ENCODE measurements around the gene TBC1D22A. TPM values are rescaled to one million over a fixed set of nuclear protein-coding genes. Genes with fewer than 3 reads are reported as not detected.

The TBC1D22A gene
- total RNA-seq, 1 experiment from 2014 or later: 27.6 TPM

- TF ChIP-seq CTCF (IDR thresholded peaks at IDR 0.05; ENCODE audit: unreplicated experiment): no peak
- no peak overlapping the region for H3K4me3 Mint-ChIP-seq (ENCODE audit: low read depth, unreplicated experiment)
- H3K4me1 Mint-ChIP-seq (ENCODE audit: low read depth, unreplicated experiment): peaks cover 19% of the 10 kb centered on the region
- H3K9me3 Mint-ChIP-seq (ENCODE audit: low read depth, unreplicated experiment): peaks cover 11% of the 10 kb centered on the region
- no TSS peak for BruUV-seq (replicated peaks)
- H3K36me3 Mint-ChIP-seq (ENCODE audit: insufficient read depth, unreplicated experiment): peaks cover 15% of the 10 kb centered on the region
- no peak for DNase-seq
- CTCF ChIA-PET: no interaction called here
- H3K27ac Mint-ChIP-seq (ENCODE audit: unreplicated experiment): no peak overlapping the region
- intact Hi-C loops (cut with micrococcal nuclease; ENCODE audit: unreplicated experiment): no loop called here
- no peaks in the 10 kb centered on the region for H3K27me3 Mint-ChIP-seq (ENCODE audit: unreplicated experiment)
Measured at GRCh38 chr22:47095395-47096122, 333.1 kb downstream of the TBC1D22A start.

GRCh38 chr22:47098121-47098520, 335.7 kb downstream of the TBC1D22A start:
- intact Hi-C loops (cut with micrococcal nuclease; ENCODE audit: unreplicated experiment): no loop called here
- no peak for TF ChIP-seq CTCF (IDR thresholded peaks at IDR 0.05; ENCODE audit: unreplicated experiment)
- DNase-seq: no peak
- no peak overlapping the region for H3K27ac Mint-ChIP-seq (ENCODE audit: unreplicated experiment)
- no peak overlapping the region for H3K4me3 Mint-ChIP-seq (ENCODE audit: low read depth, unreplicated experiment)
- BruUV-seq (replicated peaks): no TSS peak
- H3K9me3 Mint-ChIP-seq (ENCODE audit: low read depth, unreplicated experiment): peaks cover 7% of the 10 kb centered on the region
- H3K36me3 Mint-ChIP-seq (ENCODE audit: insufficient read depth, unreplicated experiment): peaks cover 4% of the 10 kb centered on the region
- H3K4me1 Mint-ChIP-seq (ENCODE audit: low read depth, unreplicated experiment): no peaks in the 10 kb centered on the region
- CTCF ChIA-PET: no interaction called here
- no peaks in the 10 kb centered on the region for H3K27me3 Mint-ChIP-seq (ENCODE audit: unreplicated experiment)

GRCh38 chr22:47098554-47098953, 336.1 kb downstream of the TBC1D22A start:
- Mint-ChIP-seq H3K4me3 (ENCODE audit: low read depth, unreplicated experiment) (no peak overlapping the region), H3K9me3 (ENCODE audit: low read depth, unreplicated experiment) (peaks cover 7% of the 10 kb centered on the region), H3K36me3 (ENCODE audit: insufficient read depth, unreplicated experiment) (peaks cover 4% of the 10 kb centered on the region), H3K27ac (ENCODE audit: unreplicated experiment) (no peak overlapping the region), H3K27me3 (ENCODE audit: unreplicated experiment) (no peaks in the 10 kb centered on the region), H3K4me1 (ENCODE audit: low read depth, unreplicated experiment) (no peaks in the 10 kb centered on the region)
- TF ChIP-seq CTCF (IDR thresholded peaks at IDR 0.05; ENCODE audit: unreplicated experiment): no peak
- intact Hi-C loops (cut with micrococcal nuclease; ENCODE audit: unreplicated experiment): no loop called here
- no TSS peak for BruUV-seq (replicated peaks)
- DNase-seq: no peak
- CTCF ChIA-PET: no interaction called here

- peaks cover 4% of the 10 kb centered on the region for H3K36me3 Mint-ChIP-seq (ENCODE audit: insufficient read depth, unreplicated experiment)
- DNase-seq: no peak
- BruUV-seq (replicated peaks): no TSS peak
- no peak overlapping the region for H3K27ac Mint-ChIP-seq (ENCODE audit: unreplicated experiment)
- no peaks in the 10 kb centered on the region for H3K27me3 Mint-ChIP-seq (ENCODE audit: unreplicated experiment)
- CTCF ChIA-PET: no interaction called here
- H3K4me3 Mint-ChIP-seq (ENCODE audit: low read depth, unreplicated experiment): no peak overlapping the region
- no peak for TF ChIP-seq CTCF (IDR thresholded peaks at IDR 0.05; ENCODE audit: unreplicated experiment)
- intact Hi-C loops (cut with micrococcal nuclease; ENCODE audit: unreplicated experiment): no loop called here
- H3K4me1 Mint-ChIP-seq (ENCODE audit: low read depth, unreplicated experiment): no peaks in the 10 kb centered on the region
- H3K9me3 Mint-ChIP-seq (ENCODE audit: low read depth, unreplicated experiment): peaks cover 3% of the 10 kb centered on the region
Measured at GRCh38 chr22:47100019-47100418, 337.6 kb downstream of the TBC1D22A start.
